PC-3 (cell line): ENCODE data around the gene AVPI1. TPM values are rescaled to one million over a fixed set of nuclear protein-coding genes. Genes with fewer than 3 reads are reported as not detected.
A peak's percentile ranks its signal among the peaks of the same experiment; 100 is the strongest.

Experiments used
- ATAC-seq: fragments of 200-7000 bp; cut with Tn5 transposase; 2 replicates; pipeline ENCODE4 v1.9.1; 2020; ENCODE audit warnings: mild to moderate bottlenecking, moderate library complexity
- BruUV-seq: library from RNA; stranded (reverse); fragments of 400-500 nt; replicated peaks from 2 replicates; lab custom pipeline; 2021; lab: Mats Ljungman, UMichigan
- CTCF ChIA-PET: fragments of 300-600 bp; sonication (Branson Sonifier 250); formaldehyde crosslinking; loops from one replicate; lab custom pipeline; 2022; ENCODE audit warnings: antibody characterized with exemption; lab: Charles Lee
- POLR2A ChIA-PET: fragments of 300-600 bp; sonication (Branson Sonifier 250); formaldehyde crosslinking; loops from one replicate; lab custom pipeline; 2022; ENCODE audit warnings: antibody characterized with exemption; ENCODE audit not compliant: unreplicated experiment; lab: Charles Lee
- DNase-seq: peaks from one replicate; pipeline ENCODE4 v3.0.0-alpha.2; 2015
- H2AFZ ChIP-seq: fragments of 300-600 bp; sonication (generic); 2 replicates; pipeline ENCODE4 v1.6.0; 2016; ENCODE audit warnings: antibody characterized with exemption, low read length
- H3F3A ChIP-seq: fragments of 300-600 bp; sonication (generic); one replicate; pipeline ENCODE4 v1.6.0; 2017; ENCODE audit warnings: antibody characterized with exemption, low read length, control low read depth, mild to moderate bottlenecking; ENCODE audit not compliant: unreplicated experiment
- H3K27ac ChIP-seq: fragments of 300-600 bp; sonication (generic); 2 replicates; pipeline ENCODE4 v1.5.1; 2016; ENCODE audit warnings: mild to moderate bottlenecking, low read length
- H3K27me3 ChIP-seq: fragments of 300-600 bp; sonication (generic); 2 replicates; pipeline ENCODE4 v1.6.1; 2016; ENCODE audit warnings: low read length, mixed read lengths
- H3K36me3 ChIP-seq: fragments of 300-600 bp; sonication (generic); 2 replicates; pipeline ENCODE4 v1.6.1; 2016; ENCODE audit warnings: low read depth, mixed run types, low read length, mixed read lengths
- H3K4me1 ChIP-seq: fragments of 300-600 bp; sonication (generic); 2 replicates; pipeline ENCODE4 v1.5.1; 2016; ENCODE audit warnings: low read length; ENCODE audit not compliant: insufficient read depth
- H3K4me2 ChIP-seq: fragments of 300-600 bp; sonication (generic); 2 replicates; pipeline ENCODE4 v1.6.0; 2016; ENCODE audit warnings: low read length
- H3K4me3 ChIP-seq: fragments of 300-600 bp; sonication (generic); 2 replicates; pipeline ENCODE4 v1.5.1; 2016; ENCODE audit warnings: mild to moderate bottlenecking, low read length, mixed read lengths
- H3K79me2 ChIP-seq: fragments of 300-600 bp; sonication (generic); 2 replicates; pipeline ENCODE4 v1.6.1; 2017; ENCODE audit warnings: low read length, mixed read lengths
- H3K9ac ChIP-seq: fragments of 300-600 bp; sonication (generic); 2 replicates; pipeline ENCODE4 v1.6.0; 2016; ENCODE audit warnings: mild to moderate bottlenecking, low read length
- H3K9me2 ChIP-seq: fragments of 300-600 bp; sonication (generic); replicated peaks from 2 replicates; pipeline ENCODE4 v1.6.1; 2016; ENCODE audit warnings: mixed run types, low read length, mixed read lengths
- H3K9me3 ChIP-seq: fragments of 300-600 bp; sonication (generic); 2 replicates; pipeline ENCODE4 v1.6.1; 2016; ENCODE audit warnings: low read length, mixed read lengths
- H4K20me1 ChIP-seq: fragments of 300-600 bp; sonication (generic); 2 replicates; pipeline ENCODE4 v1.6.1; 2016; ENCODE audit warnings: low read length, mixed read lengths
- EZH2 ChIP-seq: fragments of 300-600 bp; sonication (generic); IDR thresholded peaks from one replicate; pipeline ENCODE4 v1.6.1; 2017; ENCODE audit warnings: antibody characterized with exemption, mild to moderate bottlenecking, low read length; ENCODE audit not compliant: unreplicated experiment
- EZH2phosphoT487 ChIP-seq: fragments of 300-600 bp; sonication (generic); IDR thresholded peaks from 2 replicates; pipeline ENCODE4 v1.6.1; 2018; ENCODE audit warnings: mild to moderate bottlenecking, antibody characterized with exemption, low read length, borderline replicate concordance
- intact Hi-C: fragments of 100-400 bp; cut with micrococcal nuclease; formaldehyde crosslinking; loops from 2 replicates; pipeline ENCODE4 v1.9.0; 2023
- total RNA-seq: library from RNA; depleted of rRNA; stranded (reverse); fragments of >200 nt; gene quantifications from 2 replicates; pipeline ENCODE4 v1.2.3, GENCODE V29; 2014
- TF ChIP-seq, protein P1 (sequence below): fragments of 300-600 bp; sonication (generic); conservative IDR thresholded peaks from 2 replicates; pipeline ENCODE4 v1.5.1; 2017; ENCODE audit warnings: antibody characterized with exemption, low read depth, mild to moderate bottlenecking, low read length

The AVPI1 gene
- total RNA-seq, 1 experiment from 2014 or later: 44.5 TPM

DNA sequence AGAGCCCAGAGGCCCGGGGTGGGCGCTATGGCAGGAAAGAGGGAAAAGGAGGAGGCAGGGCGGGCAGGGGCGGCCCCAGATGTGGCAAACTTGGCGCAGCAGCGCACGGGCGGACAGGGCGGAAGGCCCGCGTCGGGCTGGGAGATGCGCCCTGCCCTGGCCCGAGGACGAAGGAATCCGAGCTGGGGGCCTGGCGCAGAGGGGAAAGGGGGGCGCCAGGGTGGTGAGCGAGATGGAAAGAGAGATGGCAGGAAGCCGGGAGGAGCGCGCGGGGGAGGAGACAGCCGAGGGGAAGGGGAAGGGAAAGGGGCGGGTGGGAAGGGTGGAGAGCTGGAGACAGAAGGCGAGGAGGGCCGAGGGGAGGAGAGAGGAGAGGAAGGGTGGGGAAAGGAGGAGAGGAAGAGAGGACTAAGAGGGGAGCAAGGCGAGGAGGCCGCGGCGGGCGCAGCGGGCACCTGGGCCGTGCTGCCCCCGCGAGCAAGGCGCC is 26.3 kb upstream of the AVPI1 start, which contains the start of gene MARVELD1:
TSS of gene MARVELD1 (plus strand) at position 392 of the 487 bp plus-strand sequence. CDS start 147 bp downstream, outside the sequence.
- TF ChIP-seq, protein P1, sequence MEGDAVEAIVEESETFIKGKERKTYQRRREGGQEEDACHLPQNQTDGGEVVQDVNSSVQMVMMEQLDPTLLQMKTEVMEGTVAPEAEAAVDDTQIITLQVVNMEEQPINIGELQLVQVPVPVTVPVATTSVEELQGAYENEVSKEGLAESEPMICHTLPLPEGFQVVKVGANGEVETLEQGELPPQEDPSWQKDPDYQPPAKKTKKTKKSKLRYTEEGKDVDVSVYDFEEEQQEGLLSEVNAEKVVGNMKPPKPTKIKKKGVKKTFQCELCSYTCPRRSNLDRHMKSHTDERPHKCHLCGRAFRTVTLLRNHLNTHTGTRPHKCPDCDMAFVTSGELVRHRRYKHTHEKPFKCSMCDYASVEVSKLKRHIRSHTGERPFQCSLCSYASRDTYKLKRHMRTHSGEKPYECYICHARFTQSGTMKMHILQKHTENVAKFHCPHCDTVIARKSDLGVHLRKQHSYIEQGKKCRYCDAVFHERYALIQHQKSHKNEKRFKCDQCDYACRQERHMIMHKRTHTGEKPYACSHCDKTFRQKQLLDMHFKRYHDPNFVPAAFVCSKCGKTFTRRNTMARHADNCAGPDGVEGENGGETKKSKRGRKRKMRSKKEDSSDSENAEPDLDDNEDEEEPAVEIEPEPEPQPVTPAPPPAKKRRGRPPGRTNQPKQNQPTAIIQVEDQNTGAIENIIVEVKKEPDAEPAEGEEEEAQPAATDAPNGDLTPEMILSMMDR: no peak
- TF ChIP-seq EZH2 (no peak), EZH2phosphoT487 (no peak)
- intact Hi-C loops: no loop called here
- ATAC-seq (peak; percentile 54), DNase-seq (peak; percentile 54)
- Histone ChIP-seq H3K9me2 (no peaks in the 10 kb centered on the region), H3K4me2 (peak within 1 kb of the TSS; percentile 86), H4K20me1 (no peaks in the 10 kb centered on the region), H3K79me2 (peaks cover 42% of the 10 kb centered on the region), H3K36me3 (peaks cover 7% of the 10 kb centered on the region; the same call in 1 of the 2 replicates), H3K4me3 (peak within 1 kb of the TSS; percentile 83), H3K9ac (peak within 1 kb of the TSS; percentile 79), H3K27me3 (no peaks in the 10 kb centered on the region), H3K4me1 (peaks cover 41% of the 10 kb centered on the region), H3K27ac (peak within 1 kb of the TSS; percentile 57), H3F3A (no peaks in the 10 kb centered on the region), H2AFZ (peak within 1 kb of the TSS; percentile 48), H3K9me3 (no peaks in the 10 kb centered on the region)
- no TSS peak for BruUV-seq
- ChIA-PET CTCF (interaction anchor here (0.6 to 1.9 kb wide), 3 partner anchors 18 to 76 kb away, joined by 4 to 9 read pairs (median 5); partner anchors contain the start of gene AVPI1), POLR2A (interaction anchor here (0.6 to 1.0 kb wide), 2 partner anchors 23 to 64 kb away, joined by 3 read pairs; partner anchors contain the start of gene ZFYVE27)

DNA sequence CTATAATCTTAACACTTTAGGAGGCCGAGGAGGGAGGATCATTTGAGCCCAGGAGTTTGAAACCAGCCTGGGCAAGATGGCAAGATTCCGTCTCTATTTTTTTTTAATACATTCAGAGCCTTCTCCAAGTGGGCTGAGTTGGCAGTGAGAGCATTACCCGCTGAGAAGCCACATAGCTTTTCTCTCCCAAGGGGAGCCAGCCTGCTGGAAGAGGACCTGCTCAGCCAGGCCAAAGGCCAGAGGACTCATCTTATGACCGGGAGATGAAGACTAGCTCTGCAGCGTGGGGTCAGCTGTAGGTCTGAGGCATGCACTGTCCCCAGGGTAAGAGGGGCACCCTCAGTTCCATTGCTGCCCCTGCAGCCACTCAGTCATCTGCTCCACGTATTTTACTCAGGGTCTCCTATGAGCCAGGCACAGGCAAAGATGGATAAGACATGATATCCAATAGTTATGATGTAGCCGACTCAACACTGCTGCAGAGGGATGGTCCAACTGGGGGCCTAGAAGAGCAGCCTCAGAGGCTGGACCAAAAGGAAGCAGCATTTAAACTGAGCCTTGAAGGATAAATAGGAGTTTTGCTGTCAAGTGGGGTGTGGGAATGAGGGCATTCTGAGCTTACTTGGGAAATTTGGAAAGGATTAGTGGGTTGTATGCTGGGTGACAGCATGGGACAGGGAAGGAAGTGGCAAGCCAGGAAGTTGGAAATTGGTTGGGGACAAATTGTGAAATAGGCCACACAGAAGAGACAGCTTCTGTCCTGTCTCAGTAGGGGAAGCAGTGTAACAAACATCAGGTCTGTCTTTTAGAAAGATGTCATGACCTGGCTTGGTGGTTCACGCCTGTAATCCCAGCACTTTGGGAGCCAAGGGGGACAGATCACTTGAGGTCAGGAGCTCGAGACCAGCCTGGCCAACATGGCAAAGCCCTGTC is 24.9 kb upstream of the AVPI1 start:
- no peak overlapping the region for H3K4me2 ChIP-seq
- H3K4me3 ChIP-seq: no peak overlapping the region
- CTCF ChIA-PET: no interaction called here
- H4K20me1 ChIP-seq: no peaks in the 10 kb centered on the region
- no peaks in the 10 kb centered on the region for H3K9me3 ChIP-seq
- H3K27ac ChIP-seq: no peak overlapping the region
- H3K9ac ChIP-seq: no peak overlapping the region
- peaks cover 27% of the 10 kb centered on the region for H3K4me1 ChIP-seq
- no TSS peak for BruUV-seq
- H3K36me3 ChIP-seq: no peaks in the 10 kb centered on the region
- no peaks in the 10 kb centered on the region for H3K27me3 ChIP-seq
- TF ChIP-seq, protein P1: no peak
- TF ChIP-seq EZH2phosphoT487 (no peak), EZH2 (no peak)
- no peak for ATAC-seq
- H3F3A ChIP-seq: no peaks in the 10 kb centered on the region
- H3K9me2 ChIP-seq: no peaks in the 10 kb centered on the region
- H3K79me2 ChIP-seq: peaks cover 31% of the 10 kb centered on the region
- intact Hi-C loops: no loop called here
- POLR2A ChIA-PET: no interaction called here
- DNase-seq: no peak
- no peak overlapping the region for H2AFZ ChIP-seq
